Cardiac muscle cell (in vitro differentiated cells and primary cell): ENCODE data around the gene NSD1. TPM values are rescaled to one million over a fixed set of nuclear protein-coding genes. Genes with fewer than 3 reads are reported as not detected.

Experiments used
- DNase-seq, 2 donors: peaks; one replicate each; pipeline versions ENCODE4 v3.0.0 to v3.0.0-alpha.2; 2010 to 2017; ENCODE audit warnings: low read depth in 1 of 2, low spot score in 1 of 2
- H3K27ac ChIP-seq: fragments of 200-600 bp; sonication (generic); 2 replicates; pipeline ENCODE4 v1.5.1; 2016
- H3K27me3 ChIP-seq: fragments of 200-600 bp; sonication (generic); 2 replicates; pipeline ENCODE4 v1.6.0; 2016; ENCODE audit warnings: control low read depth
- H3K36me3 ChIP-seq: fragments of 200-600 bp; sonication (generic); 2 replicates; pipeline ENCODE4 v1.5.1; 2016; ENCODE audit warnings: control low read depth
- H3K4me1 ChIP-seq: fragments of 200-600 bp; sonication (generic); 2 replicates; pipeline ENCODE4 v1.8.1; 2017; ENCODE audit warnings: low read depth, mild to moderate bottlenecking, mixed run types
- H3K4me3 ChIP-seq: fragments of 200-600 bp; sonication (generic); 2 replicates; pipeline ENCODE4 v1.5.1; 2016; ENCODE audit warnings: mild to moderate bottlenecking
- H3K9me3 ChIP-seq: fragments of 200-600 bp; sonication (generic); 2 replicates; pipeline ENCODE4 v1.5.1; 2017; ENCODE audit warnings: low read depth, mild to moderate bottlenecking, control low read depth
- CTCF ChIP-seq: IDR thresholded peaks from 2 replicates; pipeline ENCODE4 v1.5.1; 2012; ENCODE audit warnings: low read depth, mild to moderate bottlenecking, low read length
- polyA plus RNA-seq: library from polyadenylated mRNA; unstranded; fragments of >200 nt; fragmentation: Nextera tagmentation; extraction: Ambion mirVana; gene quantifications from 2 replicates; pipeline ENCODE4 v1.2.1, GENCODE V29; 2016
- total RNA-seq: library from RNA; depleted of rRNA; stranded (reverse); fragments of >200 nt; gene quantifications from 2 replicates; pipeline ENCODE4 v1.2.3, GENCODE V29; 2016

The NSD1 gene
- total RNA-seq, result 29.7 and 37.9 TPM in 2 replicates
- 37.8 and 44.0 TPM in 2 replicates for polyA plus RNA-seq

GRCh38 chr5:177133096-177133852 is at the start of gene NSD1:
TSS of gene NSD1 (plus strand) at chr5:177133773. CDS start at chr5:177135104, 1,331 bp downstream.
- peaks cover 30% of the 10 kb centered on the region for H3K4me1 ChIP-seq
- H3K27ac ChIP-seq, result peak within 1 kb of the TSS; percentile 22
- no peaks in the 10 kb centered on the region for H3K27me3 ChIP-seq
- peak within 1 kb of the TSS; percentile 37 for H3K4me3 ChIP-seq
- H3K36me3 ChIP-seq, result peaks cover 19% of the 10 kb centered on the region
- TF ChIP-seq CTCF, result no peak
- H3K9me3 ChIP-seq, result no peaks in the 10 kb centered on the region
- peak; percentile 85 to 95 for DNase-seq

- DNase-seq, result no peak
- H3K9me3 ChIP-seq, result no peaks in the 10 kb centered on the region
- no peaks in the 10 kb centered on the region for H3K36me3 ChIP-seq
- H3K27me3 ChIP-seq, result peaks cover 17% of the 10 kb centered on the region
- H3K4me3 ChIP-seq, result no peak overlapping the region
- H3K4me1 ChIP-seq, result no peaks in the 10 kb centered on the region
- H3K27ac ChIP-seq, result no peak overlapping the region
- TF ChIP-seq CTCF, result no peak
Measured at GRCh38 chr5:177084175-177084574, 49.4 kb upstream of the NSD1 start.

DNA sequence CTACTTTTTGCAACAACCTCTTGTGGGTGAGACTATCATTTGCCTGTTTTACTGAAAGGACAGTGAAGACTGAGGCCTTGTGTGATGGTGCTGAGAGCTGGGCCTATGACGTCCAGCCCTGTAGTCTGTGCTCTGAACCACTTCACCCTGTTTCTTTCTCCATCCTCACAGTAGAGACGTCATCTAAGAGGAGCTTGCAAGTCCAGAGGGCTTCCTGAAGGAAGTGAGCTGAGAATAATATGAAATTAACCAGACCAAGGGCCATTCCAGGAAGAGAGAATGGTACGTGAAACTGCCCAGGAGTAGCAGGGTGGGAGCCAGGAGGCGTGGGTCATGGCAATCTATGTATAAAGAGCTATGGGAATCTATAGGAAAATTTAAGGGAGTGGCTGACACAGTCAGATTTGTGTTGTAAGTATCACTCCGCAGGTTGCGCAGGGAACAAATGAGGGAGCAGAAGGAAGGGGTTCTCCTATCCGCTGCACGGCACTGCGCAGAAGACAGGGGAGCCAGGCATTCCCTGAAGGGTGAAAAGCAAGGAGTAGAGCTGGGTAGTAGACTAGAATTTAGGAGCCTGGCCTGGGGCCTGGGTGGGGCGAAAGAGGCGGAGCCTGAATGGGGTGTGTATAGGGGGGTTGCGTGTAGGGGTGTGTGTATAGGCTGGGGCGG is 47.5 kb upstream of the NSD1 start:
- no peaks in the 10 kb centered on the region for H3K36me3 ChIP-seq
- H3K27ac ChIP-seq, result no peak overlapping the region

DNA sequence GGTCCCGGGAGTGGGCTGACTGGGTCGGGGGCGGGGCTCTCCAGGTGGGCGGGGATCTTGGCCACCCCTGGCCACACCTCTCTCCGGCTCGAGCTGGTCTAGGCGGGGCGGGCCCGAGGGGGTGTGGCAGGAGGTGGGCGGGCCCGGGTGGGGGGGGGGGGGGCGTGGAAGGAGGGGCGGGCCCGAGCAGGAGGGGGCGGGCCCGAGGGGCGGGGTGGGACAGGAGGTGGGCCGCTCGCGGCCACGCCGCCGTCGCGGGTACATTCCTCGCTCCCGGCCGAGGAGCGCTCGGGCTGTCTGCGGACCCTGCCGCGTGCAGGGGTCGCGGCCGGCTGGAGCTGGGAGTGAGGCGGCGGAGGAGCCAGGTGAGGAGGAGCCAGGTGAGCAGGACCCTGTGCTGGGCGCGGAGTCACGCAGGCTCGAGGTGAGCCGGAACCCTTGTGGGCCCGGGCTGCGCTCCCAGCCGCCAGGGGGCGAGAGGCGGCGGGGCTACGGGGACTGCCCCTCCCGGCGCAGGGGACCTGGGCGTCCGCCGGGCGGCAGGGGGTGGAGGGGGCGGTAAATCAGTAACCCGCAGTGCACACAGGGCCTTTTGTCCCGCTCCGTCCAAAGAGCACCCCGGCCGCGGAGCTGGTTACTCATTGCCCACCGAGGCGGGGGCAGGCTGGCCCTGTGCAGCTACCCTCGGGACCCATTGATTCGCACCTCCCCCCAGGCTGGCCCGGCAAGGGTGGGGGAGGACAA is 46.7 kb upstream of the NSD1 start, which contains the start of gene FGFR4:
FGFR4 (plus strand) TSS at position 262 of the 744 bp plus-strand sequence. CDS start 2,688 bp downstream, outside the sequence.
- TF ChIP-seq CTCF, result peak; percentile 55
- Histone ChIP-seq H3K4me3 (peak within 1 kb of the TSS; percentile 11), H3K4me1 (no peaks in the 10 kb centered on the region), H3K27ac (no peak within 1 kb of the TSS), H3K9me3 (no peaks in the 10 kb centered on the region), H3K36me3 (no peaks in the 10 kb centered on the region), H3K27me3 (peaks cover 20% of the 10 kb centered on the region)
- DNase-seq, result peak; percentile 73 to 82

More for the DNA sequence above, 47.5 kb upstream of the NSD1 start:
- Histone ChIP-seq H3K4me1 (no peaks in the 10 kb centered on the region), H3K9me3 (no peaks in the 10 kb centered on the region), H3K4me3 (no peak overlapping the region), H3K27me3 (peaks cover 20% of the 10 kb centered on the region)
- peak in 1 of 2 donors; percentile 15 for DNase-seq
- no peak for TF ChIP-seq CTCF

DNA sequence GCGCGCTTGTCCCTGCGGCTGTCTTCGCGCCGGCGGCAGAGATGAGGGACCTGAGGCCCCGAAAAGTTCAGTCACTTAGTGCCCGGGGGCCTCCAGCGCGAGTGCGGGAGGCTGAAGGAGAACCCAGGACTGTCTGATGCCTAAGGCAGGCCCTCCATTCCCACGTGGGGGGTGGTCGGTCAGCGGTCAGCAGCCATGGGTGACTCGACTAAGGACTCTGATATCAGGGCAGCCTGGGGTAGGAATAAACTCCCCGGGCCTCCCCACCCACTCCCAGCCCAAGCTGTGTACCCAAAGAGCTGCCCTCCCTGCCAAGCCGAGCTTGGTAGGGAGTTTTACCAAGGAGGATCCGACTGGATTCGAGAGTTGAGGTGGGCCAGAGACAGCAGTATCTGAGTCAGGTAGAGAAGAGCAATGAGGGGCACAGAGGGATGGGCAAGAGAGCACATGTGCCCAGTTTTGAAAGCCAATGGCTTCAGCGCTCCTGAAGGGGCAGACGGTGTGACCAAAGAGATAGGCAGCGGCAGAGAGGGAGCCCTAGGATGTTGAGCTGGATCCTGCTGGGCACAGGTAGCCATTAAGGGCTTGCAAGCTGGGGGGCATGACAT is 46.1 kb upstream of the NSD1 start:
- peak overlapping the region; percentile 11 for H3K4me3 ChIP-seq
- no peaks in the 10 kb centered on the region for H3K36me3 ChIP-seq
- peaks cover 20% of the 10 kb centered on the region for H3K27me3 ChIP-seq
- TF ChIP-seq CTCF, result no peak
- no peak for DNase-seq
- H3K4me1 ChIP-seq, result no peaks in the 10 kb centered on the region
- no peak overlapping the region for H3K27ac ChIP-seq
- no peaks in the 10 kb centered on the region for H3K9me3 ChIP-seq
